Gastrocnemius medialis (tissue), 4 donors: ENCODE measurements around the gene DISC1.

Source experiments
- POLR2A ChIP-seq, 2 donors: fragments of 450-650 bp; IDR thresholded peaks; one replicate each; pipeline ENCODE4 v1.6.1; 2017; ENCODE audit warnings: antibody characterized with exemption in 2 of 2, mild to moderate bottlenecking in 2 of 2, moderate library complexity in 2 of 2
- TF ChIP-seq, protein P1 (sequence below), 5 experiments: fragments of 450-650 bp in 3 of 5; fragments of 200-600 bp in 2 of 5; sonication (generic) in 2 of 5; IDR thresholded peaks in 4 of 5; conservative IDR thresholded peaks in 1 of 5; 1 replicate in 4 of 5; 2 replicates in 1 of 5; pipeline ENCODE4 v1.5.1; 2016 to 2019; ENCODE audit warnings: antibody characterized with exemption in 5 of 5, mild to moderate bottlenecking in 3 of 5, moderate library complexity in 3 of 5

DNA sequence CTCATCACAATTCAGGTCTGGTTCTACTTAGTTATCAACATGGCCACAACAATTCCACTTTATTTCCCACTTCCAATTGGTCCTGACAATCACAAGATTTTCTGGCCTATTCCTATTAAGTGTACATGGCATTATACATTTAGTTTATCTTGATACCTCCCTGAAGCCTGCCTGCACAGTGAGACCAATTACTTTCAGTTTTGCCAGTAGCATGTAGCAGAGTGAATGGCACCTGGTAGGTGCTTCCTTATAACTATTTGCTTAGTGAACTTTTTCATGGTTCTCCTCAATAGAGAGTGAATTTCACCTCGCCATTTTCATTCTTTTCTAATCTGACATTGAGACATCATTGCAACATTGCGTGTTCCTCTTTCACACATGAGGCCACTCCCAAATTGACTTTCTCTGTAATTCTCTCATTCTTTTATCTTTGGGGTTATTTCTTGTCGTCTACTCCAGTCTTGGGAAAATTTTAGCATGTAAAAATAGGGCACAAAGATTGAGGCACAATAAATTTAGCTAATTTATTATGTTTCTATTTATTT, 124.3 kb downstream of the DISC1 start:
- TF ChIP-seq, protein P1, sequence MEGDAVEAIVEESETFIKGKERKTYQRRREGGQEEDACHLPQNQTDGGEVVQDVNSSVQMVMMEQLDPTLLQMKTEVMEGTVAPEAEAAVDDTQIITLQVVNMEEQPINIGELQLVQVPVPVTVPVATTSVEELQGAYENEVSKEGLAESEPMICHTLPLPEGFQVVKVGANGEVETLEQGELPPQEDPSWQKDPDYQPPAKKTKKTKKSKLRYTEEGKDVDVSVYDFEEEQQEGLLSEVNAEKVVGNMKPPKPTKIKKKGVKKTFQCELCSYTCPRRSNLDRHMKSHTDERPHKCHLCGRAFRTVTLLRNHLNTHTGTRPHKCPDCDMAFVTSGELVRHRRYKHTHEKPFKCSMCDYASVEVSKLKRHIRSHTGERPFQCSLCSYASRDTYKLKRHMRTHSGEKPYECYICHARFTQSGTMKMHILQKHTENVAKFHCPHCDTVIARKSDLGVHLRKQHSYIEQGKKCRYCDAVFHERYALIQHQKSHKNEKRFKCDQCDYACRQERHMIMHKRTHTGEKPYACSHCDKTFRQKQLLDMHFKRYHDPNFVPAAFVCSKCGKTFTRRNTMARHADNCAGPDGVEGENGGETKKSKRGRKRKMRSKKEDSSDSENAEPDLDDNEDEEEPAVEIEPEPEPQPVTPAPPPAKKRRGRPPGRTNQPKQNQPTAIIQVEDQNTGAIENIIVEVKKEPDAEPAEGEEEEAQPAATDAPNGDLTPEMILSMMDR (IDR thresholded peaks at IDR 0.05 in 4 of 5, conservative IDR thresholded peaks at IDR 0.05 in 1 of 5): no peak
- TF ChIP-seq POLR2A (IDR thresholded peaks at IDR 0.05): no peak
